ENCODE results near the gene IL15.
"Not testable (repeated sequence)": the region's sequence is repeated elsewhere in the genome, so short reads cannot be mapped to it uniquely, and the experiment has no call there.

The IL15 gene

DNA sequence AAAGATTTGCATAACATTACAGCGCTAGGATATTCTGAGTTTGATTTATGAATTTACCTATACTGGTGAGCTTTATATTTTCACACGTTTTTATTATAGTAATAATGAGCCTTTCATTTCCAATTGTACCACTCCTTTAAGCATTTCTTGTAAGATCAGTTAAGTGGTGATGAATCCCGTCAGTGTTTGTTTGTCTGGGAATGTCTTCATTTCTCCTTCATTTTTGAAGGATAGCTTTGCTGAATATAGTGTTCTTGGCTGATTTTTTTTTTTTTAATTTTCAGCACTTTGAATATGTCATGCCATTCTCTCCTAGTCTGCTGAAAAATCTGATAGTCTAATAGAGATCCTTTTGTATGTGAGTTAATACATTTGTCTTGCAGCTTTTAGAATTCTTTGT lies 70.1 kb downstream of the IL15 start:
- TF ChIP-seq POLR2A (IDR thresholded peaks at IDR 0.05; ENCODE audit: low read depth, low read length), result no peak
- peak; percentile 9 for FAIRE-seq
- no peak for DNase-seq (ENCODE audit: insufficient read length)

GRCh38 chr4:141711211-141711610 lies 74.8 kb downstream of the IL15 start:
- FAIRE-seq, result peak; percentile 54
- TF ChIP-seq TAF1 (IDR thresholded peaks at IDR 0.05; ENCODE audit: borderline replicate concordance, low read depth, low read length) (no peak), POLR2AphosphoS5 (IDR thresholded peaks at IDR 0.05; ENCODE audit: low read depth, low read length) (no peak), POLR2A (IDR thresholded peaks at IDR 0.05; ENCODE audit: low read depth, low read length) (no peak)
- no peak for DNase-seq (ENCODE audit: insufficient read length)

DNA sequence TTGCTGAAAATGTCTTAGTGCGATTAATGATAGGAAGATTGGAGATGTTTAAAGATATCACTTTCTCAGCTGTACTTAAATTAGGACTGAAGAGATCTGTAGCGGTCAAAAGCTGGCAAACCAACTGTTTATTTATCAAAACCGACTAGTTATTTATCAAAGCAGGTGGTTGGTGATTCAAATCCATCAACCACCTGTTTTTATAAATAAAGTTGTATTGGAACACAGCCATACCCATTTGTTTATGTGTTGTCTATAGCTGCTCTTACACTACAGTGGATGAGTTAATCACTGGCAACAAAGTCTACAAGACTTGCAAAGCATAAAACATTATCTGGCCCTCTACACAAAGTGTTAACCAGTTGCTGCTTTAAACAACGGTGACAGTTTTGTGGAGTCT lies 76.8 kb downstream of the IL15 start:
- peak; percentile 76 for FAIRE-seq
- no peak for DNase-seq (ENCODE audit: insufficient read length)
- TF ChIP-seq POLR2AphosphoS5 (IDR thresholded peaks at IDR 0.05; ENCODE audit: low read depth, low read length), result no peak

GRCh38 chr4:141713771-141714445 lies 77.5 kb downstream of the IL15 start:
- no peak for DNase-seq (ENCODE audit: insufficient read length)
- TF ChIP-seq TAF1 (IDR thresholded peaks at IDR 0.05; ENCODE audit: borderline replicate concordance, low read depth, low read length) (no peak), POLR2A (IDR thresholded peaks at IDR 0.05; ENCODE audit: low read depth, low read length) (no peak), POLR2AphosphoS5 (IDR thresholded peaks at IDR 0.05; ENCODE audit: low read depth, low read length) (no peak)
- no peak for FAIRE-seq

DNA sequence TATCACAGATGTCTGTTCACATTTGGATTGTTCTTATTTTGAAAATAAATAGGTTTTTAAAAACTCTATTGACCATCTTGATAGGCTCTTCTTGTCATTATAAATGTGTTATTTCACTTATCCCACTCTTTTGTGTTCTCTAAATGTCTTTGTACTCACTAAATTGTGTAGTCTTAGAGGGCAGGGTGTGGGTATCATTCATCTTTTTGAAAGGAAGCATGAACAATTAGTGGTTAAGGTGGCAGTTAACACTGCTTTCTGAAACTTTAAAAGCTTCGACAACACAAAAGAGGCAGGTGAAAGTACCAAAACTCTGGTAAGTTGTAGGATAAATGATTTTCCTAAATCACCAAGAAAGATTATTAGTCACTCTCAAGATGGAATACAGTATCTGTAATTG lies 83.2 kb downstream of the IL15 start:
- FAIRE-seq, result no peak
- no peak for DNase-seq (ENCODE audit: insufficient read length)

DNA sequence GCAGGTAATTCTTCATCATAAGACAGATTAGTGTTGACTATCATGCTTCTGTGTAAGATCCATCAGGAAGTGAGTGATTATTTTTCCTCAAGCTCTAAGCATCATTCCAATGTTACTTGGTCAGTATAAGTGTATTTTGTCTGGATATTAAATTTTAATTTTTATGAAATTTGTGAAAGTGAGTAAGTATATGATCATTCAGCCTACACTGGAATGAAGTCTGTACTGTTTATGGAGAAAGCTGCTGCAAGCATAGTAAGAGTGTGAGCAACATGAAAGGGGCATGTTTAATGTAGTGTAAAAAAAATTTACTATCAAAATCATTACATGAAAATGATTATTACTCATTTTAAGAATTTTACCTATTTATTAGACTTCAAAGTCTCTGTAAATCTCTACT lies 84.8 kb downstream of the IL15 start:
- FAIRE-seq, result peak; percentile 36
- DNase-seq (ENCODE audit: insufficient read length), result no peak
- TF ChIP-seq TAF1 (IDR thresholded peaks at IDR 0.05; ENCODE audit: borderline replicate concordance, low read depth, low read length) (no peak), POLR2A (IDR thresholded peaks at IDR 0.05; ENCODE audit: low read depth, low read length) (no peak), POLR2AphosphoS5 (IDR thresholded peaks at IDR 0.05; ENCODE audit: low read depth, low read length) (no peak)

More for the DNA sequence above, 83.2 kb downstream of the IL15 start:
- TF ChIP-seq TAF1 (IDR thresholded peaks at IDR 0.05; ENCODE audit: borderline replicate concordance, low read depth, low read length) (no peak), POLR2AphosphoS5 (IDR thresholded peaks at IDR 0.05; ENCODE audit: low read depth, low read length) (no peak), POLR2A (IDR thresholded peaks at IDR 0.05; ENCODE audit: low read depth, low read length) (no peak)

DNA sequence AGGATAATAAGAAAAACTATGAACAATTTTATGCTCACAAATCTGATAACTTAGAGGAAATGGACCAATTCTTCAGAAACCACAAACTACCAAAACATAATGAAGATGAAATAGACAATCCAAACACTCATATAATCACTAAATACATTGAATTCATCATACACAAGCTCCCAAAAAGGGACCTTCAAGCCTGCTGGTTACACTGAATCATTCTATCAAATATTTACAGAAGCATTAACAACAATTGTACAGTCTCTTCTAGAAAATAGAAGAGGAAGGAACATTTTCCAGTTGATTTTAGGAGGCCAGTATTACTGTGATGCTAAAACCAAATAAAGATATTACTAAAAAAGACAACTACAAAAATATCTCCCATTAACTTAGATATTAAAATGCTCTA lies 88.3 kb downstream of the IL15 start:
- TF ChIP-seq TAF1 (IDR thresholded peaks at IDR 0.05; ENCODE audit: borderline replicate concordance, low read depth, low read length) (no peak), POLR2A (IDR thresholded peaks at IDR 0.05; ENCODE audit: low read depth, low read length) (no peak), POLR2AphosphoS5 (IDR thresholded peaks at IDR 0.05; ENCODE audit: low read depth, low read length) (no peak)
- DNase-seq (ENCODE audit: insufficient read length) (no peak), FAIRE-seq (no peak)

DNA sequence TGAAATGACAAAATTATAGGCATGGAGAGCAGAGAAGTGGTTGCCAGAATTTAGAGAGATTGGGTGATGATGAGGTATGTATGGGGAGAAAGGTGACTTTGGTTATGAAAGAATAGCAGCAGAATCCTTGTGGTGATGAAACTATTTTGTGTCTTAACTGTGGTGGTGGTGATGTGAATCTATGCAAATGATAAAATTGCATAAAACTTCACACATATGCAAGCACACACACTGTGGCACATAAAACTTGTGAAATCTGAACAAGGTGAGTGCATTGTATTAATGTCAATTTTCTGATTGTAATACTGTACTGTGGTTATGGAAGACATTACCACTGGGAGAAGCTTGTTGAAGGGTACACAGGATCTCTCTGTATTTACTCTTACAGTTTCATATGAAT lies 91.0 kb downstream of the IL15 start:
- no peak for DNase-seq (ENCODE audit: insufficient read length)
- no peak for FAIRE-seq
- no peak for TF ChIP-seq POLR2A (IDR thresholded peaks at IDR 0.05; ENCODE audit: low read depth, low read length)
- no peak for TF ChIP-seq TAF1 (IDR thresholded peaks at IDR 0.05; ENCODE audit: borderline replicate concordance, low read depth, low read length)
- TF ChIP-seq POLR2AphosphoS5 (IDR thresholded peaks at IDR 0.05; ENCODE audit: low read depth, low read length), result no peak

DNA sequence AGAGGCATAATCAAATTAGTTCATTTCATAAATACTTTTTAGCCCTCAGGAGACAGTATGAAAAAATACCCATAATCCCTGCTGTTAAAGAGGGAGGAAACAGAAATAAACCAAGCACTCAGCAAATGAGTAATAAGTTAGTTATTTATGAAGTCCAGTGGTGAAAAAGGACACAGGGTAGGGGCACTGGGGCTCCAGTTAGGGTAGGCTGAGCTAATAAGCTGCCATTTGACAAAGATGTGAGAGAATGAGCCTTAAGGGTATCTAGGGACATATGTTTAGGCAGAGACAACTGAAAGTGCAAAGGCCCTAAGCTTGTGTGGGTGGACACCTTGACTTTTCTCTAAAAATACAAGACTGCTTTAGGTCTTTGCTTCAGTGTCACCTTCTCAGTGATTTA lies 94.4 kb downstream of the IL15 start:
- DNase-seq (ENCODE audit: insufficient read length), result no peak
- no peak for TF ChIP-seq POLR2AphosphoS5 (IDR thresholded peaks at IDR 0.05; ENCODE audit: low read depth, low read length)
- no peak for TF ChIP-seq POLR2A (IDR thresholded peaks at IDR 0.05; ENCODE audit: low read depth, low read length)
- no peak for TF ChIP-seq TAF1 (IDR thresholded peaks at IDR 0.05; ENCODE audit: borderline replicate concordance, low read depth, low read length)
- no peak for FAIRE-seq

- no peak for FAIRE-seq
- no peak for DNase-seq (ENCODE audit: insufficient read length)
- no peak for TF ChIP-seq POLR2A (IDR thresholded peaks at IDR 0.05; ENCODE audit: low read depth, low read length)
- TF ChIP-seq POLR2AphosphoS5 (IDR thresholded peaks at IDR 0.05; ENCODE audit: low read depth, low read length), result no peak
- TF ChIP-seq TAF1 (IDR thresholded peaks at IDR 0.05; ENCODE audit: borderline replicate concordance, low read depth, low read length), result no peak
Observed at GRCh38 chr4:141731481-141731880, 95.1 kb downstream of the IL15 start.

DNA sequence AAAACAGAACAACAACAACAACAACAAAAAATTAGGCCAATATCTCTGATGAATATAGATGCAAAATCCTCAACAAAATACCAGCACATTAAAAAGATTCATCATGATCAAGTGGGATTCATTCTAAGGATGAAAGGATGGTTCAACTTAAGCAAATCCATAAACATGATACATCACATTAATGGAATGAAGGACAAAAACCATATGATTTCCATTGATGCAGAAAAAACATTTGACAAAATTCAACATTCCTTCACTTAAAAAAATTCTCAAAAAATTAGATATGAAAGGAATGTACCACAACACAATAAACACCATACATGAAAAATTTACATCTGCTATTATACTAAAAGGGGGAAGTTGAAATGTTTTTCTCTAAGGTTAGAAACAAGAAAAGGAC lies 103.3 kb downstream of the IL15 start:
- no peak for DNase-seq (ENCODE audit: insufficient read length)
- no peak for FAIRE-seq
- TF ChIP-seq POLR2A (IDR thresholded peaks at IDR 0.05; ENCODE audit: low read depth, low read length) (no peak), POLR2AphosphoS5 (IDR thresholded peaks at IDR 0.05; ENCODE audit: low read depth, low read length) (no peak), TAF1 (IDR thresholded peaks at IDR 0.05; ENCODE audit: borderline replicate concordance, low read depth, low read length) (no peak)

- FAIRE-seq (no peak), DNase-seq (ENCODE audit: insufficient read length) (no peak)
- TF ChIP-seq POLR2AphosphoS5 (IDR thresholded peaks at IDR 0.05; ENCODE audit: low read depth, low read length), result no peak
- TF ChIP-seq TAF1 (IDR thresholded peaks at IDR 0.05; ENCODE audit: borderline replicate concordance, low read depth, low read length), result no peak
- no peak for TF ChIP-seq POLR2A (IDR thresholded peaks at IDR 0.05; ENCODE audit: low read depth, low read length)
Observed at GRCh38 chr4:141746026-141746425, 109.6 kb downstream of the IL15 start.

GRCh38 chr4:141751806-141752205 lies 115.4 kb downstream of the IL15 start:
- FAIRE-seq; DNase-seq (ENCODE audit: insufficient read length): not testable (repeated sequence)

Data from GM12892 (cell line).